ENCODE data around the gene LRMDA. TPM values are rescaled to one million over a fixed set of nuclear protein-coding genes. Genes with fewer than 3 reads are reported as not detected.

Gene LRMDA
- total and polyA plus RNA-seq, 2 of the 13 experiments (the other 11 are each of a cell fraction or from before 2014, with no cell fraction given): 13.4 to 22.0 TPM

GRCh38 chr10:75788394-75789205, 357.2 kb downstream of the LRMDA start (continued):
- TF ChIP-seq MIER2 (CRISPR knock-in tag; IDR thresholded peaks at IDR 0.05) (peak; percentile 56; the same call in 1 of the 2 replicates), ZNF281 (CRISPR knock-in tag; IDR thresholded peaks at IDR 0.05; ENCODE audit: borderline replicate concordance) (no peak), AGO1 (IDR thresholded peaks at IDR 0.05; ENCODE audit: low read depth, low read length, poor library complexity, severe bottlenecking) (no peak), ZMYM3 (CRISPR knock-in tag; IDR thresholded peaks at IDR 0.05) (peak; percentile 32; the same call in 1 of the 2 replicates), ZNF614 (CRISPR knock-in tag; IDR thresholded peaks at IDR 0.05; ENCODE audit: borderline replicate concordance) (0 out of 2 replicates have a peak, but pooled peaks have one; percentile 18), BRF2 (CRISPR knock-in tag; IDR thresholded peaks at IDR 0.05) (0 out of 2 replicates have a peak, but pooled peaks have one; percentile 27), SETDB1 (CRISPR knock-in tag; IDR thresholded peaks at IDR 0.05; ENCODE audit: borderline replicate concordance) (no peak), ZNF710 (CRISPR knock-in tag; IDR thresholded peaks at IDR 0.05; ENCODE audit: borderline replicate concordance) (peak; percentile 90), ZBTB26 (CRISPR knock-in tag; IDR thresholded peaks at IDR 0.05; ENCODE audit: borderline replicate concordance) (no peak), NR2F6 (IDR thresholded peaks at IDR 0.05) (peak; percentile 97), NR2F6 (CRISPR knock-in tag; IDR thresholded peaks at IDR 0.05) (peak; percentile 96), CREB1 (IDR thresholded peaks at IDR 0.05) (no peak), CREB1 (CRISPR knock-in tag; IDR thresholded peaks at IDR 0.05) (peak; percentile 81), ZNF737 (CRISPR knock-in tag; IDR thresholded peaks at IDR 0.05; ENCODE audit: borderline replicate concordance) (no peak), ZNF780A (CRISPR knock-in tag; IDR thresholded peaks at IDR 0.05) (no peak), ZNF33A (CRISPR knock-in tag; IDR thresholded peaks at IDR 0.05; ENCODE audit: borderline replicate concordance) (no peak), GATA4 (IDR thresholded peaks at IDR 0.05; ENCODE audit: borderline replicate concordance, low read depth) (peak; percentile 46; the same call in 1 of the 2 replicates)

All from HepG2 (cell line).